T-helper 2 cell treated with Interferon-gamma antibody and Interleukin-4, amounts not matched to agents 100 ng/mL and 5 ng/mL, for 36 hours (primary cell): ENCODE results near the gene ABCC5. TPM values are rescaled to one million over a fixed set of nuclear protein-coding genes. Genes with fewer than 3 reads are reported as not detected.
"Not testable (repeated sequence)": the region's sequence is repeated elsewhere in the genome, so short reads cannot be mapped to it uniquely, and the experiment has no call there.

ENCODE experiments used
- intact Hi-C: fragments of 100-400 bp; cut with micrococcal nuclease; formaldehyde crosslinking; loops from one replicate; pipeline ENCODE4 v1.15.1; 2023
- total RNA-seq: library from RNA; stranded (reverse); gene quantifications from 2 replicates; pipeline ENCODE4 v1.2.3, GENCODE V29; 2022

Gene ABCC5
- total RNA-seq, 1 donor from 2014 or later = 19.1 TPM

GRCh38 chr3:183896184-183896583 lies 121.5 kb downstream of the ABCC5 start:
- intact Hi-C loops = loop anchor here (5.0 kb wide), 2 partner anchors 236 to 646 kb away; no protein-coding TSS in a partner anchor

- intact Hi-C loops = loop anchor here (1.0 to 5.0 kb wide), 5 partner anchors 122 to 647 kb away; partner anchors contain the start of gene ABCC5
These were observed 121.9 kb downstream of the ABCC5 start for GRCh38 chr3:183895774-183896173.

GRCh38 chr3:183895296-183895695 lies 122.4 kb downstream of the ABCC5 start:
- intact Hi-C loops = loop anchor here (1.0 to 5.0 kb wide), 5 partner anchors 122 to 647 kb away; partner anchors contain the start of gene ABCC5

- intact Hi-C loops = no loop called here
These were observed 125.0 kb downstream of the ABCC5 start for GRCh38 chr3:183892610-183893214.

- intact Hi-C loops = loop anchor here (1.0 to 2.0 kb wide), 5 partner anchors 119 to 477 kb away; partner anchors contain the start of gene ABCC5
These were observed 131.9 kb downstream of the ABCC5 start for GRCh38 chr3:183885766-183886165.

- intact Hi-C loops = loop anchor here (1.0 to 5.0 kb wide), 9 partner anchors 62 to 478 kb away; partner anchors contain the start of genes ABCC5, ALG3, AP2M1 and EEF1AKMT4
These were observed 133.0 kb downstream of the ABCC5 start, which contains the start of gene PARL for GRCh38 chr3:183884427-183885296. PARL (minus strand) TSS chr3:183884880; CDS start chr3:183884846, 34 bp downstream.

- intact Hi-C loops = loop anchor here (1.0 to 5.0 kb wide), 8 partner anchors 62 to 479 kb away; partner anchors contain the start of genes ALG3, AP2M1 and EEF1AKMT4
These were observed 133.6 kb downstream of the ABCC5 start for GRCh38 chr3:183884097-183884426.

- intact Hi-C loops = loop anchor here (1.0 to 5.0 kb wide), 8 partner anchors 61 to 479 kb away; partner anchors contain the start of genes ALG3, AP2M1 and EEF1AKMT4
These were observed 134.2 kb downstream of the ABCC5 start for GRCh38 chr3:183883291-183884096.

GRCh38 chr3:183880121-183880520 lies 137.6 kb downstream of the ABCC5 start:
- intact Hi-C loops = loop anchor here (5.0 kb wide), 2 partner anchors 58 to 367 kb away; partner anchors contain the start of genes ALG3 and EEF1AKMT4

GRCh38 chr3:183879243-183879642 lies 138.4 kb downstream of the ABCC5 start:
- intact Hi-C loops = no loop called here

GRCh38 chr3:183878071-183878470 lies 139.6 kb downstream of the ABCC5 start:
- intact Hi-C loops = no loop called here

- intact Hi-C loops = not testable (repeated sequence)
These were observed 140.5 kb downstream of the ABCC5 start for GRCh38 chr3:183877227-183877626.

GRCh38 chr3:183875411-183875810 lies 142.3 kb downstream of the ABCC5 start:
- intact Hi-C loops = no loop called here

- intact Hi-C loops = no loop called here
These were observed 143.8 kb downstream of the ABCC5 start for GRCh38 chr3:183873914-183874313.

- intact Hi-C loops = no loop called here
These were observed 146.1 kb downstream of the ABCC5 start for GRCh38 chr3:183871541-183871940.

- intact Hi-C loops = no loop called here
These were observed 147.1 kb downstream of the ABCC5 start for GRCh38 chr3:183870563-183870962.

Other genes with a start within 250 kb of the ABCC5 start
- 0.57 and 1.4 TPM in 2 replicates for gene MAP6D1, start 192.3 kb downstream of the ABCC5 start, total RNA-seq
- gene PARL, start 133.0 kb downstream of the ABCC5 start, total RNA-seq = 53.2 and 54.5 TPM in 2 replicates
- gene HTR3D, start 13.9 kb upstream of the ABCC5 start, total RNA-seq = not detected in 2 replicates
- not detected in 2 replicates for gene HTR3C, start 35.2 kb upstream of the ABCC5 start, total RNA-seq
- not detected in 2 replicates for gene HTR3E, start 79.2 kb upstream of the ABCC5 start, total RNA-seq
- 57.1 and 65.5 TPM in 2 replicates for gene EIF2B5, start 117.5 kb upstream of the ABCC5 start, total RNA-seq
- 39.7 and 44.5 TPM in 2 replicates for gene DVL3, start 137.5 kb upstream of the ABCC5 start, total RNA-seq
- 194 and 211 TPM in 2 replicates for gene AP2M1, start 157.0 kb upstream of the ABCC5 start, total RNA-seq
- 58.1 and 60.0 TPM in 2 replicates for gene ABCF3, start 168.3 kb upstream of the ABCC5 start, total RNA-seq
- gene VWA5B2, start 211.7 kb upstream of the ABCC5 start, total RNA-seq = not detected in 2 replicates
- 48.5 and 53.0 TPM in 2 replicates for gene ALG3, start 231.1 kb upstream of the ABCC5 start, total RNA-seq
- gene EEF1AKMT4, start 231.8 kb upstream of the ABCC5 start, total RNA-seq = 5.0 and 6.4 TPM in 2 replicates
- gene CAMK2N2, start 243.7 kb upstream of the ABCC5 start, total RNA-seq = 0.14 and 0.16 TPM in 2 replicates